Measurements from ENCODE around the gene OR6N1. TPM values are rescaled to one million over a fixed set of nuclear protein-coding genes. Genes with fewer than 3 reads are reported as not detected.

The OR6N1 gene
- total RNA-seq, 1 experiment from 2014 or later, result not detected

- BruUV-seq (replicated peaks), result no TSS peak
- H3K4me3 Mint-ChIP-seq (ENCODE audit: unreplicated experiment), result no peak overlapping the region
- no peaks in the 10 kb centered on the region for H3K9me3 Mint-ChIP-seq (ENCODE audit: unreplicated experiment)
- H3K4me1 Mint-ChIP-seq (ENCODE audit: insufficient read depth, unreplicated experiment), result peaks cover 4% of the 10 kb centered on the region
- ChIA-PET CTCF (interaction anchor here (0.6 kb wide), 1 partner anchor 682 kb away, joined by 3 read pairs; no protein-coding TSS in a partner anchor), POLR2A (no interaction called here)
- H3K27me3 Mint-ChIP-seq (ENCODE audit: insufficient read depth, unreplicated experiment), result peaks cover 98% of the 10 kb centered on the region
- no peaks in the 10 kb centered on the region for H3K36me3 Mint-ChIP-seq (ENCODE audit: insufficient read depth, unreplicated experiment)
- DNase-seq (ENCODE audit: unreplicated experiment), result no peak
- no peak overlapping the region for H3K27ac Mint-ChIP-seq (ENCODE audit: low read depth, unreplicated experiment)
- intact Hi-C loops (cut with micrococcal nuclease), result no loop called here
- no peak for TF ChIP-seq CTCF (IDR thresholded peaks at IDR 0.05; ENCODE audit: unreplicated experiment)
These were observed 39.5 kb downstream of the OR6N1 start for GRCh38 chr1:158732524-158732923.

GRCh38 chr1:158731707-158732106 lies 40.3 kb downstream of the OR6N1 start:
- Mint-ChIP-seq H3K36me3 (ENCODE audit: insufficient read depth, unreplicated experiment) (no peaks in the 10 kb centered on the region), H3K9me3 (ENCODE audit: unreplicated experiment) (no peaks in the 10 kb centered on the region), H3K27me3 (ENCODE audit: insufficient read depth, unreplicated experiment) (peaks cover 98% of the 10 kb centered on the region), H3K27ac (ENCODE audit: low read depth, unreplicated experiment) (no peak overlapping the region), H3K4me3 (ENCODE audit: unreplicated experiment) (no peak overlapping the region), H3K4me1 (ENCODE audit: insufficient read depth, unreplicated experiment) (peaks cover 4% of the 10 kb centered on the region)
- intact Hi-C loops (cut with micrococcal nuclease), result no loop called here
- no TSS peak for BruUV-seq (replicated peaks)
- no peak for TF ChIP-seq CTCF (IDR thresholded peaks at IDR 0.05; ENCODE audit: unreplicated experiment)
- POLR2A ChIA-PET, result interaction anchor here (0.6 kb wide), 1 partner anchor 13 kb away, joined by 3 read pairs; no protein-coding TSS in a partner anchor
- DNase-seq (ENCODE audit: unreplicated experiment), result no peak
- CTCF ChIA-PET, result no interaction called here

GRCh38 chr1:158730453-158730852 lies 41.5 kb downstream of the OR6N1 start:
- DNase-seq (ENCODE audit: unreplicated experiment), result no peak
- ChIA-PET POLR2A (no interaction called here), CTCF (no interaction called here)
- no peaks in the 10 kb centered on the region for H3K9me3 Mint-ChIP-seq (ENCODE audit: unreplicated experiment)
- H3K27me3 Mint-ChIP-seq (ENCODE audit: insufficient read depth, unreplicated experiment), result peaks cover 99% of the 10 kb centered on the region
- BruUV-seq (replicated peaks), result no TSS peak
- no peaks in the 10 kb centered on the region for H3K36me3 Mint-ChIP-seq (ENCODE audit: insufficient read depth, unreplicated experiment)
- intact Hi-C loops (cut with micrococcal nuclease), result no loop called here
- no peak overlapping the region for H3K27ac Mint-ChIP-seq (ENCODE audit: low read depth, unreplicated experiment)
- H3K4me3 Mint-ChIP-seq (ENCODE audit: unreplicated experiment), result no peak overlapping the region
- no peak for TF ChIP-seq CTCF (IDR thresholded peaks at IDR 0.05; ENCODE audit: unreplicated experiment)
- peaks cover 4% of the 10 kb centered on the region for H3K4me1 Mint-ChIP-seq (ENCODE audit: insufficient read depth, unreplicated experiment)

GRCh38 chr1:158728510-158729225 lies 43.3 kb downstream of the OR6N1 start:
- peaks cover 100% of the 10 kb centered on the region for H3K27me3 Mint-ChIP-seq (ENCODE audit: insufficient read depth, unreplicated experiment)
- no peak overlapping the region for H3K27ac Mint-ChIP-seq (ENCODE audit: low read depth, unreplicated experiment)
- no peak overlapping the region for H3K4me3 Mint-ChIP-seq (ENCODE audit: unreplicated experiment)
- BruUV-seq (replicated peaks), result no TSS peak
- H3K4me1 Mint-ChIP-seq (ENCODE audit: insufficient read depth, unreplicated experiment), result peaks cover 4% of the 10 kb centered on the region
- intact Hi-C loops (cut with micrococcal nuclease), result no loop called here
- no peaks in the 10 kb centered on the region for H3K9me3 Mint-ChIP-seq (ENCODE audit: unreplicated experiment)
- TF ChIP-seq CTCF (IDR thresholded peaks at IDR 0.05; ENCODE audit: unreplicated experiment), result no peak
- ChIA-PET CTCF (interaction anchor here (0.6 to 0.7 kb wide), 2 partner anchors 330 to 745 kb away, joined by 3 read pairs; partner anchors contain the start of gene OR10T2), POLR2A (no interaction called here)
- H3K36me3 Mint-ChIP-seq (ENCODE audit: insufficient read depth, unreplicated experiment), result no peaks in the 10 kb centered on the region
- no peak for DNase-seq (ENCODE audit: unreplicated experiment)

All from MCF 10A (cell line).